HG02840 (cell line): ENCODE results near the gene LINGO1.

ENCODE experiments used
- ATAC-seq: cut with Tn5 transposase; IDR thresholded peaks from one replicate; pipeline ENCODE4 v1.9.1; 2021; ENCODE audit warnings: mild to moderate bottlenecking, moderate library complexity, moderate number of reproducible peaks; ENCODE audit not compliant: unreplicated experiment, low FRiP score

The LINGO1 gene

DNA sequence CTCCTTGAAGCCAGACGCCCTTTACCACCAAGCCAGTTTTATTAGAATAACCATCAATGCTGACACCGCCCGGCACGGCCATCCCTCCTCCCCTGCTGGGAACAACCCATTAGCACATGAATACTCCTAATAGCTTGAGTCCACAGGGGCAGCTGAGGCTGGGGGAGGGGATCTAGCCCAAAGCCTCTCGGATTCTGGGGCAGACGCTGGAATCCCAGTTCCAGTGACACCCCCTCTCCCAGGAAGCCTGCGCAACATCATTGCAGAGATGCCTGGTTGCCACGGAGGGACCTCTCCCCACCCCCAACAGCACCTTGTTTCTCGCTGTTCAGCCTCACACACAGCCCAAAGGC is 1.2 kb upstream of the LINGO1 start:
- ATAC-seq, result no peak

GRCh38 chr15:77633134-77633912 is 611 bp upstream of the LINGO1 start:
- ATAC-seq, result no peak

DNA sequence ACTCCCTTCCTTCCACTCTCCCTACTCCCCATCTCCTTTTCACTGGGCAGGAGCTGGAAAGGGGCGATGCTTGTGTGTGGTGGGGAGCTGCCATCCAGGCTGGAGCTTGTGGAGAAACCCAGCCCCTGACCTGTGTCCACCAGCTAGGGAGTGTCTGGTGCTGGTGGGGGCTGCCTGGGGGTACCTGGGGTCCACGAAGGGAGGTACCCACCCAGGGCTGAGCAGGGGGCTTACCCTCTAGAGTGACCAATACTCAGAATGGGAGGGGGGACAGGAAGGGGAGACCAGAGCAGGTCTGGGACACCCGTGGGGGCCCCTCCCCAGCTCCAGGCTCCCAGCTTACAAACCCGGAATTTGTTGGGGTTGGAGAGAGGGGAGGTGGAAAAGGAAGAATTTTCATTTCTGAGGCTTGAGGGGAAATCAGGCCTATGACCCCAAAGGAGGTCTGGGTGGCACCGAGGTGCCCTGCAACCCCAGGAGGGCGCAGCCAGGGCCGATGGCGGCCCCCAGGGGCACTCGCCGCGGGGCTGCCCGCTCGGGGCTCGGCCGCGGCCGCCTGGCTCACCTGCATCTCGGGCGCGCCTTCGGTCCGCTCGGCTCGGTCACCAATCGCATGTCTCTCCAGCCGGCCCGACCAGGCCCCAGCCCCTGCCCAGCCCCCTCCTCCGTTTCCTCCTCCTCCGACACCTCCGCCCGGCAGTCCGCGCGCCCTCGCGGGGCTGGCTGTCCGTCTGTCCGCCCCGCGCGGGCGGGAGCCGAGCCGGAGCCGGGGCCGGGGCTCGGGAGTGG is 773 bp downstream of the LINGO1 start:
- ATAC-seq, result no peak

DNA sequence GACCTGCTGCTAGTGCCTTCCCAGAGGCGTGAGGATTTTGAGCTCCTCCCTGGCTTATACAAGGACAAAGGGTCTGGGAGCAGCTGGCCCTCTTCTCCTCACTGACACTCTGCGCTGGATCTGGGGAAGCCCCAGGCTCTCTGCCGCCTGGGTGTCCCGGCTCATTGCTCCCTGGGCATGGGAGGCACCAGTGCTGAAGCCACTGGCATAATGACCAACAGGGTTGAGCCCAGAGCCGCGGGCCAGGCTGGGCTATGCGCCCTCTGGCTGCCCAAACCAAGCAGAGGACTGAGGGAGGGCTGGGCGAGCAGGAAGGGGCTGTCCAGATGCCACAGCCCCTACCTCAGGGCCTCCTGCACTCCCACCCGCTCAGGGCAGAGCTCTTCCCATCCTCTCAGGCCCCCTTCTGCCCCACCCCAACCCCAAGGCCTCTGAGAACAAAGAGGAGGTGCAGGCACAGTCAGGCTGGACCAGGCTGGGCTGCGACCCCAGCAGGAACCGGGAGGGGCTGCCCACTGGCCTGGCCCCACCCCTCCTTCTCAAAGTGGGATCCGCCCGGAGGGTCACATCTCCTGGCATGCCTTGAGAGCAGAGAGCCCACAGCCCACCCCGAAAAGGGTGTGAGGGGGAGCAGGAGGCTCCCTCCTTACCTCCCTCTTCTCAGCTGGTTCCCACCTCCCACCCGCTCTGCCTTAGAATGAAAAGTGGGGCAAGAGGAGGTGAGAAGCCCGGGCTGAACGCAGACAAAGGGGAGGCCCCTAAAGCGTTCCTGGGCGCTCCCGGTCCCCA is 1.6 kb downstream of the LINGO1 start:
- ATAC-seq, result no peak

GRCh38 chr15:77630056-77630455 is 2.7 kb downstream of the LINGO1 start:
- no peak for ATAC-seq

- no peak for ATAC-seq
Measured at GRCh38 chr15:77629070-77630030, 3.4 kb downstream of the LINGO1 start.

DNA sequence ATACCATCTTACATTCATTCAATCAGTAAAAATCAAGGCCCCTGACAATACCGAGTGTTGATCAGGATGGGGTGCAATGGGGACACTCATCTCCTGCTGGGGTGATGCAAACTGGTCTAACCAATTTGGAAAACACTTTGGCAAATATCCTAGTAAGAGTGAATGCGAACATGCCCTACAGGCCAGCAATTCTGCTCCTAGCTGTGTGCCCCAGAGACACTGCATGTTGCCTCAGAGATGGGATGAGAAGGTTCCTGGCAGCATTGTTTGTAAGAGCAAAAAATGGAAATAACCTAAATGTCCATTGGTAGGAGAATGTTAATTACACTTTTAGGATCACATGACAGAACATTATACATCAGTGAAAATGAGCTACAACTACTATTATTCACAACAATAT is 4.7 kb downstream of the LINGO1 start:
- ATAC-seq, result no peak

DNA sequence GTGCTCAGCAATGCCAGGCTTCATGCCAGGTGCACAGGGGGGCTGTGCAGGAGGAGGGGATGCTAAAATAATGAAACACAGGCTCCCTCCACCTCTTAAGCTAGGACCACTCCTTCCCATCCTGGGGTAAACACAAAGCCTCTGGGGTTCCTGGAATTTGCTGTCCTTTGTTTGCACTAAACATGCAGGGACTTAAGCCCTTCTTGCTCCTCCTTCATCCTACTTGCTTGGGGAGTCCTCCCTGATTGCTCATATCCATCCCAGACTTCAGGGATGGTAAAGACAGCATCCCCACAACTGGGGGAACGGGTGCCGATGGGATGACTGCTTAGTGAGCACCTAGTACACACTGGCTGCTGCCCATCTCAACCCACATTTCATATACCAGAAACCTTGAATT is 5.1 kb downstream of the LINGO1 start:
- ATAC-seq, result no peak

DNA sequence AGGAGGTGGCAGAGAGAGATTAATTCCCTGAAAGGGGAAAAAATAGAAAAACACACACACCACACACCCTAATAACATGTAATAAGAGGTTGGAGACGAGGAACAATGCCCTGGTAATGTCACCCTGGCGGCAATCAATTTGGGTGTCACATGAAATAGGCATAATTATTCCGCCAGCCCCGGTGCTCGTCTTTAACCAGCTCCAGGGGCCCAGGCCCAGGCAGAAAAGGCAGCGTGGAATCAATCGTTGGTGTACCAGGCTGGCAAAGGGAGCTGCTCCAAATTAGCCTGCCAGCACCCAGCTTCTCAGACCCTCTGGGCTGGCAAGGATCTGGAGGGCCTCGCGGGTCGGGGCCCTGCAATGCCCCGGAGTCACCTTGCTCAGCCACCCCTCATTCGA is 5.6 kb downstream of the LINGO1 start:
- no peak for ATAC-seq

GRCh38 chr15:77626002-77626401 is 6.7 kb downstream of the LINGO1 start:
- ATAC-seq, result no peak

DNA sequence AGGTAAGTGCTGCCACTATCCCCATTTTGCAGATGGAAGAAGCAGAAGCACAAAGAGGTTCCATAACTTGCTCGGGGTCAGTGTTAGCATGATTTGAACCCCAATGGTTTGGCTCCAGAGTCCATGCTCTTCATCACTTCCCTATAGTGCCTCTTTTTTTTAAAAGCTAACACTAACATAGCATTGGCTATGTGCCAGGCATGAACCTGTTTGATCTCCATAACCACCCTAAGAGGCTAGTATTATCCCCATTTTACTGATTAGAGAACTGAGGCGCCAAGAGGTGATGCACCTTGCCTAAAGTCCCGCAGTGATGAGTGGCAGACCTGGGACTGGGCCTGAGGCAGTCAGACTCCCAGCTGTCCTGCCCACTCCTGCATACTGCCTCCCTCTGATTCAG is 7.3 kb downstream of the LINGO1 start:
- no peak for ATAC-seq

- no peak for ATAC-seq
Measured at GRCh38 chr15:77624868-77625267, 7.8 kb downstream of the LINGO1 start.

DNA sequence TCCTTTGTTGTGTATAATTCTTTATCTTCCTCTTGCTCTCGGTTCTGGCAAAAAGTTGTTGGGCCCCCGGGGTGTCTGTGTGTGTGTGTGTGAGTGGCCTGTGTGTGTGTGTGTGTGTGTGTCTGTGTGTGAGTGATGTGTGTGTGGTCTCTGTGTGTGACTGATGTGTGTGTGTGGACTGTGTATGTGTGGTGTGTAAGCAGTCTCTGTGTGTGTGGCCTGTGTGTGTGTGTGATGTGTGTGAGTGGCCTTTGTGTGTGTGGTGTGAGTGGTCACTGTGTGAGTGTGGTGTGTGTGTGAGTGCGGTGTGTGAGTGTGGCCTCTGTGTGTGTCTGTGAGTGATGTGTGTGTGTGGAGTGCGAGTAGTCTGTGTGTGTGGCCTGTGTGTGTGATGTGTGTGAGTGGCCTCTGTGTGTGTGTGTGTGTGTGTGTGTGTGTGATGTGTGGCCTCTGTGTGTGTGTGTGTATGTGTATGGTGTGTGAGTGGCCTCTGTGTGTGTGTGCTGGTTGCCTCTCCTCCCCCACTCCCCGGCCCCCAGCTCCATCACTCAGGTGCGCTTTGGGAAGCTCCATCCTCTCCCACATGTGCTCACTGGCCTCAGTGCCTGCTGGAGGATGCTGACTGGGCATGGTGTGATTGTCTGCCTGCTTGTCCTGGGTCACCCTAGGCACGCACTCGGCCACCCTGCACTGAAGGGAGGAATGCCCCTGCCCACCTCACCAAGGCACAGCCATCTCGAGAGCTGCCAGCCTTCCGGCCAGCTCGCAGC is 8.8 kb downstream of the LINGO1 start:
- no peak for ATAC-seq

DNA sequence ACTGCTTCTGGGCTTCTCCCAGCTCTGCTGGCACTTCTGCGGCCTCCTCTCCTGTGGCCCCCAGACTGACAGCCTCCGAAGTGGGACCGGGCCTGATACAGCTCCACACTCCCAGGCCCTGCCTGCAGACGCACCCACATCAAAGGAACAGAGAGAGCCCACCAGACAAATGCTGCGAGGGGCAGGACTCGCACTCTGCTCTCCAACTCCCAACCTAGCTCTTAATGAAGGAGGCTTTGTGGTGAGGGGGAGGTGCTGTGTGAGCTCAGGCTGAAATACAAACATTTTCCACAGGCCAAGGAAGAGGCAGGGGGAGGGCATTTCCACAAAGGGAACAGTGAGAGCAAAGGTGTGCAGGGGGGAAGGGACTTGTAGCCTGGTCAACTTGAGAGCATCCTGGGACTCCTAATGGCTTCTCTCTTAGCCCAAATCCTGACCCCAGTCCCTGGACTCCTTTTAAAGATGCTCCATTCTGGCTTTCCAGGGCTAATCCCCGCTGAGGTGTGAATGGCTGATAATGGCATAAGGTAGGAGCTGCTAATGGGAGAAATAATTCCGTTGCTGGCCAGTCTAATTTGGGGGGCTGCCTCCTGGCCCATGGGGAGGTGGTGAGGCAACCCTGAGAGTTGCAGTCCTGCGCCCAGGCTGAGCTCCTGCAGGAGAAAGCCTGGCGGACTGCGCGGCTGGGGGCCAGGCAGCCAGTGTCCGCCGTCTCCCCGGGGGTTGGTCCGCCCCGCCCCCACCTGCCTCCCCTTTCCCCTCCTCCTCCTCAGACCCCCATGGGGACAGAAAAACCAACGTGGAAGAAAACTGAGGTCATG is 9.6 kb downstream of the LINGO1 start:
- no peak for ATAC-seq

GRCh38 chr15:77622209-77622933 is 10.3 kb downstream of the LINGO1 start:
- ATAC-seq, result no peak

DNA sequence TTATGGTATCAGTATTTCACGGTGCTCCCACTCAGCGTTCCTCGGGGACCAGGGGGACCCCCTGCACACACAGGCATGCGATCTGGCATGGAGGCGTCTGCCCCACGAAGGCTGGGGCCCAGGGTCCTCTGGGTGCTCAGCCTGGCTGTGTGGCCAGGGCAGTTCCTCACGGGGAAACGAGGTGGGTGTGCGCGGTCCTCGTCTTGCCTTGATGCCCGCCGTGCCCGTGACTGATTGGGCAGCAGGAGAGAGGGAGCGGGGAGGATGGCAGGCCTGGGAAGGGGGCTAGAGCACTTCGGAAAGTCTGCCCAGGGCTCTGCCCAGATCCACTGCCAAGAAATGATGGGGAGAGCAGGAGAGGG is 10.9 kb downstream of the LINGO1 start:
- ATAC-seq, result no peak

GRCh38 chr15:77620960-77621647 is 11.6 kb downstream of the LINGO1 start:
- ATAC-seq, result no peak
